ENCODE data around the gene TRIM5. TPM values are rescaled to one million over a fixed set of nuclear protein-coding genes. Genes with fewer than 3 reads are reported as not detected.

Gene TRIM5
- total and polyA plus RNA-seq, 9 of the 15 experiments (the other 6 are each of a cell fraction or from before 2014, with no cell fraction given) = 7.7 to 20.8 (median 15.0) TPM

- peak; percentile 54; the same call in 1 of the 2 replicates for TF ChIP-seq ZBTB40 (IDR thresholded peaks at IDR 0.05)
- TF ChIP-seq ZBTB40 (CRISPR knock-in tag; IDR thresholded peaks at IDR 0.05) = no peak
- no peak for TF ChIP-seq STAT5A (IDR thresholded peaks at IDR 0.05; ENCODE audit: borderline replicate concordance, low read length)
- no peak for TF ChIP-seq POLR2AphosphoS5 (IDR thresholded peaks at IDR 0.05; ENCODE audit: control insufficient read depth, insufficient read depth, low read depth, low read length)
- peak; percentile 58; the same call in 1 of the 2 replicates for TF ChIP-seq SP1 (CRISPR knock-in tag; IDR thresholded peaks at IDR 0.05)
- TF ChIP-seq ZBTB49 (CRISPR knock-in tag; IDR thresholded peaks at IDR 0.05; ENCODE audit: borderline replicate concordance) = no peak
- no peak for TF ChIP-seq CEBPB (tag; IDR thresholded peaks at IDR 0.05)
- no peak for TF ChIP-seq GTF2F1 (IDR thresholded peaks at IDR 0.05; ENCODE audit: low read depth, low read length)
- no peak for TF ChIP-seq ETV5 (CRISPR knock-in tag; IDR thresholded peaks at IDR 0.05; ENCODE audit: low read depth)
- TF ChIP-seq ZNF707 (CRISPR knock-in tag; conservative IDR thresholded peaks at IDR 0.05) = no peak
- TF ChIP-seq ZNF445 (CRISPR knock-in tag; IDR thresholded peaks at IDR 0.05; ENCODE audit: low read depth) = no peak
- peak; percentile 23; the same call in 1 of the 2 replicates for TF ChIP-seq POLR2H (tag; IDR thresholded peaks at IDR 0.05; ENCODE audit: low read depth)
- TF ChIP-seq TFE3 (CRISPR knock-in tag; IDR thresholded peaks at IDR 0.05) = no peak
- TF ChIP-seq PML (IDR thresholded peaks at IDR 0.05; ENCODE audit: low read length) = no peak
- TF ChIP-seq EGR1 (conservative IDR thresholded peaks at IDR 0.05) = no peak
Measured at GRCh38 chr11:5624489-5625279, 60.2 kb downstream of the TRIM5 start, which contains the start of gene TRIM34 (continued).

Data from K562 (cell line).